ENCODE results near the gene CLDN6.

CLDN6 gene

DNA sequence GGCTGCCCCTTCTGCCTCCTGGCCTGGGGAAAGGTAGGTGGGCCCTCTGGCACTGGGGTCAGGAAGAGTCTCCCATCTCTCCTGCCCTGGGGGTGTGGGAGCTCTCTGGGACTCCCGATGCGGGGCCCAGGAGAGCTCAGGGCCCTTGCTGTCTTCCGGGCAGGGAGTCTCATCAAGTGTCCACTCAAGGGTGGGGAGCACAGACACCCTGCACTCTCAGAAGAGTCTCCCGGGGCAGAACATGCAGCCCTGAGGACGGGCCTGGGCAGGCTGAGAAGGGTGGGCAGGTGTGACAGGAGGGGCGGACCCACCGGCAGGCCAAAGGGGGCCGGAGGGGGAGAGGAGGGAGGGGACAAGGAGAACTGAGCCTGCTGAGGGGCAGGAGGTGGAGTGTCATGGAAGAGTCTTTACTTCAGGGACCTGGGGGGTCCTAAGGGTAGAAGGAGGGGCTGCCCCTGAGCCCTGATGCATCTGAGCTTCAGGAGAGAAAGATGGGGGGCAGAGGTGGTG lies 29.3 kb downstream of the CLDN6 start:
- no peak for DNase-seq (ENCODE audit: low read depth, low spot score)

DNA sequence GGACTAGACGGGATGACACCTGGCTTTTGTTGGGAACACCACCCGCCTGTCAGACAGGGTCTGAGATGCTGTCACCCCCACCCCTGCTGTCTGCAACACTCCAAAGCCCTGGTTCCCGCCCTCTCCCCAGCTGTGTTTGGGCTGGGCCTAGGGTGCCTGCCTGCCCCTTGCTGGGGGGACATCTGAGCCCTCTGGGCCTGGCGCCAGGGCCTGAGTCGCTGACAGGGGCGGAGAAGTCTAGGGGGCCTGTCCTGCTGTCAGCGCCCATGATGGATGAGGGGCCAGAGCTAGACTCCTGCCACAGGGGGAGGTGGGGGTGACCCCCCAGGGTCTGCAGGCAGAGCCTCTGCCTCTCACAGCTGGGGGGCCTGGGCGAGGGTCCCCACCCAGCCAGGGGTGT lies 30.1 kb downstream of the CLDN6 start:
- DNase-seq (ENCODE audit: low read depth, low spot score), result peak; percentile 62

DNA sequence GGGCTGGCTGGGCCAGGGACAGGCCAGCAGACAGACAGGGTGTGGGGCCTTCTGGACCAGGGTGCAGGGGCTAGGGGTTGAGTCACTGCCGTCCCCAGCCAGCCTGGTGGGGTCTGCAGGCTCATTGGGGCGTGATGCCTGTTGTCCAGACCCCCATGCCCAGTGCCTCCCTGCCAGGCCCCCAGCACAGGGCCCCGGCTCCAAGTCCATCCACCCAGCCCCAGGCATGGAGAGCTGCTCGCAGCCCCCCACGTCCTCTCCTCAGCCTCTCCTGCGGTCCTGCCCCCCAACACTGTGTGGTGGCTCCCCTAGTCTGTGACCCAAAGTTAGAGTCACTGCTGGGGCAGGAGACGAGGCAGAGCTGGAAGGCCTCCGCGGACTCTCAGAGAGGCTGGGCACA lies 30.7 kb downstream of the CLDN6 start:
- DNase-seq (ENCODE audit: low read depth, low spot score), result no peak

DNA sequence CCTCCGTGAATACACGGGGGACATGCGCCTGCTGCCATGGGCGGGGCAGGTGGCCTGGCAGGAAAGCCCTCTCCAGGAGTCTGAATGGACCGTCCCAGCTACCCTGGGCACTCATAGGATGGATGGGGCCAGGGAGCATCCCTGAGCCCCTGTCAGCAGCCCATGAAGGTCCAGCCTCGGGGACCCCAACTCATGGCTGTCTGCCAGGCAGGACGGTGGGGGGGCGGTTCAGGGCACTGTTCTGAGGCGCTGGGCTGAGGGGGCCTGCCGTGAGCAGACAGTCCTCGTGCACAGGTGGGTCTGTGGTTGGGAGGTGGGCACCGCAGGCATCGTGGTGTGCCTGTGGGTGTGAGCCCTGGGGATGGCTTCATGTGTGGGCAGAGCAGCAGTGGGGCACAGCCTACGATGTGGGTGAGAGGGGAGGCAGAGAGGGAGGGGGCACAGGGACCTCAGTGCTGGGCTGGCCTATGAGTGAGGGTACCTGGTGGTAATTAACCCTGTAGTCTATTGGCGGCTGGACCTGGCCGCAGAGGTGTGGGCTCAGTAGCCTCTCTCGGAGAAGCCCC lies 31.3 kb downstream of the CLDN6 start:
- DNase-seq (ENCODE audit: low read depth, low spot score), result no peak

GRCh38 chr16:2985893-2986355 lies 32.1 kb downstream of the CLDN6 start:
- no peak for DNase-seq (ENCODE audit: low read depth, low spot score)

DNA sequence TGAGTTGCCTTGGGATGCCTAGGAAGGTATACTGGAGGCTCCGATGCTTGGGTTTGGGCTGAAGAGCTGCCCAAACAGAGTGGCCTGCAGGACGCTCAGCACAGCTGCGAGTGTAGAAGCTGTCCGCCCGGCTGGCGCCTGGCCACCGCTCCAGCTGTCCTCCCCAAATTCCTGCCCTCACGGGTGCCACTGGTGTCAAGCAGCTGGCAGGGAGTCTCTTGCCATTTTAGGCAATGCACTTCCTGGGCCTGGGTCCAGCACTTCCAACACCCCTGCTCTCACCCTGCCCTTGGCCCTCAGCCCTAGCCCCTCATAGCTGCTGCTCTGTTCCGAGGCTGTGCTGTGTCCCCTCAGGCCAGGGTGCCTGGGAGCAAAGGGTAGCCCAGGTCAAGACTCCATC lies 32.5 kb downstream of the CLDN6 start:
- DNase-seq (ENCODE audit: low read depth, low spot score), result no peak

- DNase-seq (ENCODE audit: low read depth, low spot score), result peak; percentile 96
These were observed 34.3 kb downstream of the CLDN6 start for GRCh38 chr16:2983706-2984136.

GRCh38 chr16:2982402-2982801 lies 35.6 kb downstream of the CLDN6 start:
- no peak for DNase-seq (ENCODE audit: low read depth, low spot score)

DNA sequence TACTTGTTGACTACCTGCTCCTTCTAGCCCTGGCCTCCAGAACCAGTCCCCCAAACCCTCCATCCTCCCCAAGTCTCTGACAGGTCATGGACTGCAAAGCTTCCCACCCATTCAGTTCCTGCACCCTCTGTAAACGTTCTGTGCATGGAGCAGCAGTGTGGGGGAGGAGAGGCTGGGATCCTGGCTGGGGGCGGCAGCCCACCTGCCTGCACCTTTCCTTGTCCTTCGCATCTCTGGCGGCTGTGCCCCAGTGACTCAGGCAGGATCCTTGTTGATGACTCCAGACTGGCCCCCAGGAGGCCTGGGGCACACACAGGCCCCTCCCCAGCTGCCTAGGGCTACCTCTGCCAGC lies 36.1 kb downstream of the CLDN6 start:
- DNase-seq (ENCODE audit: low read depth, low spot score), result peak; percentile 74

- peak; percentile 85 for DNase-seq (ENCODE audit: low read depth, low spot score)
These were observed 36.6 kb downstream of the CLDN6 start for GRCh38 chr16:2981177-2981898.

GRCh38 chr16:2980227-2981176 lies 37.5 kb downstream of the CLDN6 start, which contains the start of gene PKMYT1:
TSS of gene PKMYT1 (minus strand) at chr16:2980446. CDS start at chr16:2979657, 789 bp downstream.
- DNase-seq (ENCODE audit: low read depth, low spot score), result peak; percentile 96

DNA sequence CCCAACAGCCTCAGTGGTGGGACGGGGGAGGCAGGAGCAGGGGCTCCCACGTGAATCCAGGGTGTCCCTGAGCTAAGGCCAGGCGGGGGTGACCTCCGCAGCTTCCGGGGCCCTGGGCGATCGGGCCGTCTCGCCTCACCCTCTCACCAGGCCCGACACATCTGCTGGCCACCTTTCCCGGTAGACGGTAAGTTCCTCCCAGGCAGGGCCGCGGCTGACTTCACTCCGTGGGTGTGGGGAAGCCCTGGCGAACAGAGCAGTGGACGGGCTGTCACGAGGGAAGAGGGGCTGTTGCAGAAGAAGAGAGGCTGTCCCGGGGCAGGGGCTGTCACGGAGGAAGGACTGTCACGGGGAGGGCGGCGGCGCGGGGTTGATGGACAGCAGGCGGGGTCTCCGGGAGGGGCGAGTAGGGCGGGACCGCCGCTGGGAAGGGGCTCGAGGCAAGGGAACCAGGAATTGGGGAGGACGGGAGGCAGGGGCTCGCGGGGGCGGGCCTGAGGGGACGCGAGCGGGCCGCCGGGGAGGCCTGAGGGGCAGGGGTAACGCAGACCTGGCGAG lies 38.2 kb downstream of the CLDN6 start:
- peak; percentile 34 for DNase-seq (ENCODE audit: low read depth, low spot score)

DNA sequence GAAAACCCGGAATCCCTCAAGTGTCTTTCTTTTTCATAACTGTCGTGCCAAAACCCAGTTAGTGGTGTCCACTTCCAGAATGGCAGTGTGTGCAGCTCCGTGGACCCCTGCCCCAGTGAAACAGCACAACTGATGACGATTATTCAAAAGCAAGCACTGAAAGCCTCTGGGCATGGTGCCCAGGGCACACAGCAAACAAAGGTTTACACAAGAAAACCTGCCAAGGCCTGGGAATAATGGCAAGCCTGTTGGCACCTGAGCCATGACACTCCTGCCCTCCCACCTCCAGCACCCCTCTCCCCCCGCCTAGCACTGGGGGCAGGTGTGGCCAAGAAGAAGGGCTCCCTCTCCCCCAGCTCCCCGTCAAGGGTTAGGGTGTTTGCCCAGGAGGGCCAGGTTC lies 40.5 kb downstream of the CLDN6 start:
- no peak for DNase-seq (ENCODE audit: low read depth, low spot score)

GRCh38 chr16:2976673-2977072 lies 41.3 kb downstream of the CLDN6 start:
- no peak for DNase-seq (ENCODE audit: low read depth, low spot score)

- DNase-seq (ENCODE audit: low read depth, low spot score), result no peak
These were observed 41.8 kb downstream of the CLDN6 start for GRCh38 chr16:2976201-2976600.

- no peak for DNase-seq (ENCODE audit: low read depth, low spot score)
These were observed 42.7 kb downstream of the CLDN6 start for GRCh38 chr16:2975161-2975795.

GRCh38 chr16:2974319-2975056 lies 43.5 kb downstream of the CLDN6 start:
- DNase-seq (ENCODE audit: low read depth, low spot score), result no peak

- DNase-seq (ENCODE audit: low read depth, low spot score), result no peak
These were observed 44.2 kb downstream of the CLDN6 start for GRCh38 chr16:2973605-2974318.

GRCh38 chr16:2973093-2973492 lies 44.9 kb downstream of the CLDN6 start:
- DNase-seq (ENCODE audit: low read depth, low spot score), result no peak
